Hematopoietic multipotent progenitor cell treated with erythropoietin and hydrocortisone succinate and interleukin-3 and kit ligand, for 6 days (in vitro differentiated cells): Measurements from ENCODE around the gene CD4.
"Not testable (repeated sequence)": the region's sequence is repeated elsewhere in the genome, so short reads cannot be mapped to it uniquely, and the experiment has no call there.

Experiments
- DNase-seq: peaks from one replicate; pipeline ENCODE4 v3.0.0-alpha.2; 2015

CD4 gene

DNA sequence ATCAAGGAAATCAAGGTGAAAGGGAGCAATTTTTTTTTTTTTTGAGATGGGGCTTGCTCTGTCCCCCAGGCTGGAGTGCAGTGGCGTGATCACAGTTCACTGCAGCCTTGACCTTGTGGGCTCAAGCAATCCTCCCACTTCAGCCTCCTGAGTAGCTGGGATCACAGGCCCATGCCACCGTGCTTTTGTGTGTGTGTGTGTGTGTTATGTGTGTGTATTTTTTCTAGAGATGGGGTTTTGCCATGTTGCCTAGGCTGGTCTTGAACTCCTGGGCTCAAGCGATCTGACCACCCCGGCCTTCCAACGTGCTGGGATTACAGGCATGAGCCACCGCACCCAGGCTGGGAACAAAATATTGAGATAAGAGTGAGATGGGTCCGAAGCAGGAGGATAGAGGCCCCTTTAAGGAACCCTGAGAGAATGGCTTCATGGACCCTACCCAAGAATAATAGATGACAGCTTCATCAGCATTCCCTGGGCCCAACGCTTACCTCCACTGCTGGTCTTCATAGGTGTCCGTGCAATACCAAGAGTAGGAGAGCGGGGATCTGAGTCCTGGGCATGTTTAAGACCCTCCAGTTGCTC, 60.7 kb downstream of the CD4 start:
- DNase-seq: no peak

- DNase-seq: no peak
Measured at GRCh38 chr12:6850796-6851152, 61.4 kb downstream of the CD4 start.

DNA sequence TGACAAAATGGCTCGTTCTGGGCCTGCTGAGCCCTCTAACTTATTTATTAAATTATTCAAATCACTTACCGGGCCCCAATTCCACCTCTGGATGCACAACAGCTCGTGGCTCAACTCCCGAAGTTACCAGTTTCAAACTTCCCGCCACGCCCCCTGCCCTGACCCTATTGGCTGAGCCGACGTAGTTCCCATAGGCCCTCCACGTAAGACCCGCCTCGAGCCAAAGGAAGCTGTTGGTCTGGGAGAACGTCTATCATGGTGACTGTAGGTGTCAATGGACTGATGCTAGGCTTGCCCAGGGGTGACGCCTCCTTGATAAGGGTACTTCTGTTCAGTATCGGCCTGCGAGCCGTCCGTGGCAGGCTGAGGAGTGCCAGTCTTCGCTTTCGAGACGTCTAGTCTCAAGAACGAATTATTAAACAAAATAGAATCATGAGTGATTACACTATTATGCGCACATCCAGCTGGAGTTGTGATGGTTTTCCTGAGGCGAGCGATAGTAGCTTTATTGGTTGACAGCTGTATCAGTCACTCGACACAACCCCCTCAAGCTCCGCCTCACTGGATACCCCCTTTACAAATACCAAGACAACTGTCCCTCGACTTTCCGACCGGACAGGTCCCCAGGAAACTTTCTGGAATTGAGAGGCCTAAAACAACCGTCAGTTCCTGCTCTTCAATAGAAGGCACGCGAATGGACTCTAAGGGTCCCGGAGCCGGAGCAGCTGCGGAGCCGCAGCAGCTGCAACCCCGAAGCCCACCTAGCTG, 62.0 kb downstream of the CD4 start, which contains the start of gene CDCA3:
Gene CDCA3 (minus strand): TSS at position 134 of the 768 bp plus-strand sequence. CDS start 334 bp downstream, outside the sequence.
- DNase-seq: peak; percentile 100

GRCh38 chr12:6851921-6852650, 62.8 kb downstream of the CD4 start, which contains the start of gene USP5:
TSS of gene USP5 (plus strand) at chr12:6852150. CDS start at chr12:6852180, 30 bp downstream.
- DNase-seq: peak; percentile 100

DNA sequence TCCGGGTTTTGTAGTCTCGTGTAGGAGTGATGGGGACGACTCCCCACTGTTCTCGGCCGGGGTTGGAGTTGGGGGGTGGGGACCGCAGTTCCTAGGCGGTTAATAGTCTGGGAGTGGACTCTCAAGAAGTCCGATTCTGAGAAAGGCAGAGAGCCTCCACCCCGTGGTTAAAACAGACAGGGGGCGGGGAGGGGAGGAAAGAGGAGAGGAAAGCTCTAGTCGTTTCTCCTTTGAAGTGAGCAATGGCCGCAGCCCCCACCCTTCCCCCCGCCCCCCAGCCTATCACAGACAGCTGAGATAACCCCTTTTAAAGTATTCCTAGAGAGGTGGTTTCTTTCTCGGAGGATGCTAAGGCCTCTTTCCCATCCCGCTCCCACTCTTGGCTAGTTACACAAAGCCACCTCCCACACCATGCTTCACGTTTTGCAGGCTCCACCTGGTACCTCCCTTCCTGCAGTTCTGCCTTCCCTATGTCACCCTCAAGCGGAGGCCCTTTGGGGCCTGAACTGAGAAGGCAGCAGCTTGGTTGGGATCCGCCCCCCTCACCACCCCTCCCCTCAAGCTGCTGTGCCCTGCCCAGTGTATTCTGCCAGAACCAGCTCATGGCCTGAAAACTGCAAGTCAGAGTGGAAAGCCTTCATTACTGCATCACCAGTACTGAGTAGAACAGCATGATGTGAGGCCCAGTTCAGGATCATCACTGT, 63.5 kb downstream of the CD4 start:
- DNase-seq: peak; percentile 86

- no peak for DNase-seq
Measured at GRCh38 chr12:6853626-6854025, 64.3 kb downstream of the CD4 start.

DNA sequence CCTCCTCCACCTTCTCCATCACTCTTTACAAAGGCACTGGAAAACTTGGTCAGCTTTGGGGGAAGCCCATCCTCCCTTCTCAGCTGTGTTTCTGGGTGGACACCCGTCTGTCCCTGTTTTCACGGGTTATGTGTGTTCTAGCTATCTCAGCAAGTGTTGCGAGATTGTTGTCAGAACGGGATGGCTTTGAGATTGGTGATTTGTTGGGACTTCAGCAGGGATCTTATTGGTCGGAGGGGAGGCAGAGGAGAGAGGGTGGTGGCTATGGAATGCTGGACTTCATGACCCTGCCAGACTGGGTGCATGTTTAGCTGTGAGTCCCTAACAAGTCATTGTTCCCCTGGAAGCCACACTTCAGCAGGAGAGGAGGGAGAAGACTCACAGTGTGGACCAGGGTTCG, 64.7 kb downstream of the CD4 start:
- no peak for DNase-seq

DNA sequence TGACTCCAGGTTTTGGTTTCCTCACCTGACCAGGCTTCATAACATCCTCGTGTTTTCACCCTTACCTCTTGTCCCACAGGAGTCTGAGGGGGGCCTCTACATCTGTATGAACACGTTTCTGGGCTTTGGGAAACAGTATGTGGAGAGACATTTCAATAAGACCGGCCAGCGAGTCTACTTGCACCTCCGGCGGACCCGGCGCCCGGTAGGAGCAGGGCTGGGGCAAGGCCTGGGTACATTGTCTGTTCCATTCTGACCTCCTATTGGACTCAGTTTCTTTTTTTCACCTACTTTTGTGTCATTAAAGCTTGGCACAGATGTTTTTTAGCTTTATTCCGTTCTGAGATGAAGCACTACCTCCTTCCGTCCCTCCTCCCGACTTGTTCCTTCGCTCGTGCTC, 66.0 kb downstream of the CD4 start:
- no peak for DNase-seq

DNA sequence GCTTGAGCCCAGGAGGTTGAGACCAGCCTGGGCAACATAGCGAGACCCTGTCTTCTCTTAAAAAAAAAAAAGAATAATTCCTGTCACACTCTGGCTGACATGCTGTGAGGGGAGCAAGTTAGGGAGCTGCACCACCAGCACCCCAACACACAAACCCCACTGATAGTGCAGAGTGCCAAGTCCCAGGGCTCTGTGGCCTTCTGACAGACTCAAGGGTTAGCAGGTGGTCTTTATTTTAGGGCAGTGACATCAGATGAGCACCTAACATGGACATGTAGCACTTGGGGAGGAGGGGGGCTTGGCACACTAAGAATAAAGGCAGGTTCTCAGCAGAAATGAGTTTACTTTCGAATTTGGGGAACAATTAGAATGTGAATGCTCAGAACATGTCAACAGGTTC, 69.5 kb downstream of the CD4 start:
- DNase-seq: no peak

GRCh38 chr12:6860116-6860515, 70.8 kb downstream of the CD4 start:
- no peak for DNase-seq

DNA sequence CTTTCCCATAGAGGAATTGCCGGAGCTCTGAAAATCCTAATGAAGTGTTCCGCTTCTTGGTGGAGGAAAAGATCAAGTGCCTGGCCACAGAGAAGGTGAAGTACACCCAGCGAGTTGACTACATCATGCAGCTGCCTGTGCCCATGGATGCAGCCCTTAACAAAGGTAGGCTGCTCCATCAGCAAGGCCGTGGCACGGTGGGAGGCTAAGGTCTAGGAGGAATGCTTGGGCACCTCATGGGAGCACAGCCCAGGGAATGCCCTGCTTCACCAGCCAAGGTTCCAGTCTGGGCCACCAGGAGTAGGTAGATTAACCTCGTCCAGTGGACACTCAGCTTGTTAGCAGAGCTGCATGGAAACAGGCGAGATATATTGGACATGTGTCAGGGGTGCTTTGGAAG, 71.6 kb downstream of the CD4 start:
- no peak for DNase-seq

DNA sequence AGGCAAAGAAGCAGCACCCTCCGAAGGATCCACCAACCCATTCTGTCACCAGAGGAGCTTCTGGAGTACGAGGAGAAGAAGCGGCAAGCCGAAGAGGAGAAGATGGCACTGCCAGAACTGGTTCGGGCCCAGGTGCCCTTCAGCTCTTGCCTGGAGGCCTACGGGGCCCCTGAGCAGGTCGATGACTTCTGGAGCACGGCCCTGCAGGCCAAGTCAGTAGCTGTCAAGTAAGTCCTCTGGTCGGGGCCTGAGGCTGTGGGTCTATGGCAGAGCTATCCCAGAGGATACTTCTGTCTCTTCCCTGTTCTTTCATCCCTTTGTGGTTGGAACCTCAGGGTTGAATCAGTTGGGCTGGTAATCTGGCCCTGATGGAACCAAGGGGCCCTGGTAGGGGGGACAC, 72.1 kb downstream of the CD4 start:
- DNase-seq: no peak

GRCh38 chr12:6863033-6863432, 73.7 kb downstream of the CD4 start:
- DNase-seq: no peak

DNA sequence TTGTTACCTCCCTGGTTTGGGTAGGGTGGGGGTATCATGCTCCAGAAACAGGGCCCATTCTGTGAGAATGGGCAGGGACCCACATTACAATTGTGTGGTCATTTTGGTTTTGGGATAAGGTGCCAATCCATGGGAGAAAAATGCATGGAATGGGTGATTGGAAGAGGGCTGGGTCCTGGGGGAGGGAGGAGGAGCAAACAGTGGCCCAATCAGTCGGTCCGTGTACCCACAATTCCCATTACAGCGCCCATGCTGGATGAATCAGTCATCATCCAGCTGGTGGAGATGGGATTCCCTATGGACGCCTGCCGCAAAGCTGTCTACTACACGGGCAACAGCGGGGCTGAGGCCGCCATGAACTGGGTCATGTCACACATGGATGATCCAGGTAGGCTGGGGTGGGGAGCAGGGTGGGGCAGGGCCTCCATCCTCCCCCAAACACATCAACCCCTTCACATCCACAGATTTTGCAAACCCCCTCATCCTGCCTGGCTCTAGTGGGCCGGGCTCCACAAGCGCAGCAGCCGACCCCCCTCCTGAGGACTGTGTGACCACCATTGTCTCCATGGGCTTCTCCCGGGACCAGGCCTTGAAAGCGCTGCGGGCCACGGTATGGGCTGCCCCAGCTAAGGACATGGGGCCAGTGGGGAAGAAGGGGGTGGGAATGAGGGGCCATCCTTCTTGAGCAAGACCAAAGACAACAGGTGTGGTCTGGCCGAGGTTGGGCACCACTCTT, 74.4 kb downstream of the CD4 start:
- DNase-seq: no peak

- not testable (repeated sequence) for DNase-seq
Measured at GRCh38 chr12:6865307-6865706, 76.0 kb downstream of the CD4 start.

- DNase-seq: no peak
Measured at GRCh38 chr12:6866163-6866919, 77.0 kb downstream of the CD4 start.

DNA sequence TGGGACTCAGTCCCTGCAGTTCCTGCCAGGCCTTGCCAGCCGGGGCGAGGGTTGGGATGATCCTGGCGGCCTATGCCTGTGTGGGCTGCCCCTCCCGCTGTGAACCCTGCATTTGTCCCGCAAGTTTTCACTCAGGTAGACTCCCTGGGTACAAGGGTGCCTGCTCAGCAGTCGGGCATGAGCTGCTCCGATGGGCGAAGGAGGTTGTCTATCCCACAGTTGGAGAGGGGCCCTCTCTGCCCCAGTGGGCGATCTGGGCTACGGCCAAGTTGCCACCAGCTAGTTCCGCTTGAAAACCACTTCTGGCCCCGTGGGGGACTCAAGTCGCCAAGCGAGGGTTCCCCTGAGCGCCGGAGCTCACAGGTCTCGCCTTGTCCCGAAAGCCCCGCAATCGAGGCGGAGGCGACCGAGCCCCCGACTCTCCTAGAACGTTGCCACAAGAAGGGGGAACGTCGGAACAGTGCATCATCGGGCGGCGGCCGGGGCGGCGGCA, 77.6 kb downstream of the CD4 start:
- DNase-seq: no peak

GRCh38 chr12:6867413-6868210, 78.3 kb downstream of the CD4 start, which contains the start of gene TPI1:
TSS of gene TPI1 (plus strand) at chr12:6867531. CDS start at chr12:6867567, 36 bp downstream.
- peak; percentile 90 for DNase-seq

DNA sequence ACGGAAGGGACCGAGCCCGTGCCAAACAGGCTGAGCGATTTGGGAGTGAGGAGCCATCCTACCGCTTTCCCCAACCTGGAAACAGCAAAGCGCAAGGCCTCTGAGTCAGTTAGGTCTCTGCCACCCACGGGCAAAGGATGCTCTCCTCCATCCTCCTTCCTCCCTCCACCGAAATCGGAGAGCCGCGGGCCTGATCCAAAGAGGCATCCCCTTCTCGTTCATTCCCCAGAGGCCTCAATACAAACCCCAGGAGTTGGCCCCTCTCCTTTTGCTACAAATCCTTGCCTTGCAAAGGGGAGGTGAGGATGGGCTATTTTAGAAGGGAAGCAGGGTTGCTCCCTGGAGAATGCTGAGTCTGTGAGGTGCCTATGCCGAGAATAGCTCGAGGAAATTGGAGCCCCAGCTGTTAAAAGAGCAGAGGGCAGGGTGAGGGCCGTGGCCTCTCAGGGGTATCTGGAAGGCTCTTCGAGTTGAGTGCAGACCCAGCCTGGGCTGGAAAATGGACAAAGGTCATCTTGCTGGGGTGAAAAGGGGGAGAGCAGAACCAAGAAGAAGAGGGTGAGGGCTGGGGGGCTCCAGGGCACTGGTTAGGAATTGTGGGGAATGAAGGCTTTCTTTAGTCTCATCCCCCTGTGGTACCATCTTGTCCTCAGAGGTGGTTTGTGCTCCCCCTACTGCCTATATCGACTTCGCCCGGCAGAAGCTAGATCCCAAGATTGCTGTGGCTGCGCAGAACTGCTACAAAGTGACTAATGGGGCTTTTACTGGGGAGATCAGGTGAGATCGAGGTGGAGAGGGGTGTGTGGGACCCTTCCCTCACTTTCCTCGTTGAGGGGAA, 79.1 kb downstream of the CD4 start:
- DNase-seq: peak; percentile 57
